Measurements from ENCODE around the gene ECEL1. TPM values are rescaled to one million over a fixed set of nuclear protein-coding genes. Genes with fewer than 3 reads are reported as not detected.

The ECEL1 gene
- total RNA-seq, 4 donors from 2014 or later: 0.10 to 0.39 TPM; not detected in 2

DNA sequence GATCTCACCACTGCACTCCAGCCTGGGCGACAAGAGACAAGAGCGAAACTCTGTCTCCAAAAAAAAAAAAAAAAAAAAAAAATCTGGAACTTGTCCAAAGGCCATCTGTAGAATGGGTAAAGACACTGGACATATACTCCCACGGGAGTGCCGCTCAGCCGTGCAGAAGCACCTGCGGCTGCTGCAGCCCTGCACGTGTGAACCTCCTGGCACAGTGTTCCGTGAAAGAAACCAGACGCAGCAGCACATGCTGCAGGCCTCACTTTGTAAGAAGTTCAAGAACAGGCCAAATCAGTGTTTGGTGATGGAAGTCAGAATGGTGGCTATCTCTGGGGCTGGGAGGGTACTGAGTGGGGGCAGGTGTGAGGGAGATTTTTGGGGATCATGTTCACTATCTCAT is 44.8 kb upstream of the ECEL1 start:
- H3K4me3 ChIP-seq (ENCODE audit: low read depth, poor library complexity, severe bottlenecking): no peak overlapping the region
- TF ChIP-seq CTCF (IDR thresholded peaks at IDR 0.05) (no peak), POLR2A (IDR thresholded peaks at IDR 0.05) (no peak)
- DNase-seq (ENCODE audit: low spot score in 2 of 2): no peak
- 58 to 71% methylated on average over 9 of the region's 9 CpGs for WGBS, 2 donors
- intact Hi-C loops (cut with DNase I; ENCODE audit: low total_unique reads): no loop called here

DNA sequence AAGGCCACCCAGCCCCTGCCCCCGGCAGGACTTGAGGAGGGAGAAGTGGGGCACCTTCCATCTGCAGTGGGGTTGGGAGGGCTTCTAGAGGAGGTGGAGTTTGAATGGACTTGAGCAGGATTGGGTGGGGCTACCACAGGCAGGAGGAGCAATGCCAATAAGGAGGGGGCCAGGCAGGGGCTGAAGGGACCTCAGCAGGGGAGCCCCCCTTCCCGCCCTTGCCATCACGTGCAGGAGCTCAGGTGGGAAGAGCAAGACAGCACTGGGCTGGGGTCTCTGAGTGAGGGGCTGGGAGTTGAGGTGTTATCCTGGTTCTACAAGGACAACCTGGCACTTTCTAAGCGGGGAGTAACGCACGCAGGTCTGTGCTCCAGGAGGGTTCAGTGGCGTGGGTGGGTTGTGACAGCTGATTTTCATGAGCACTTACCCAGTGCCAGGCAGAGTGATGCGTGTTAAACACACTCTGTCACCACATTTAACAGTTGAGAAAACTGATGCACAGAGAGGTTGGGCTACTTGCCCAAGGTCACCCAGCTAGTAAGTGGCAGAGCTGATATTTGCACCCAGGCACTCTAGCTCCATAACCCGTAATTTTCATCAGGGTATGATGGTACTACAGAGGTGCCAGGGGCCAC is 43.1 kb upstream of the ECEL1 start:
- H3K4me3 ChIP-seq (ENCODE audit: low read depth, poor library complexity, severe bottlenecking): no peak overlapping the region
- intact Hi-C loops (cut with DNase I; ENCODE audit: low total_unique reads): no loop called here

DNA sequence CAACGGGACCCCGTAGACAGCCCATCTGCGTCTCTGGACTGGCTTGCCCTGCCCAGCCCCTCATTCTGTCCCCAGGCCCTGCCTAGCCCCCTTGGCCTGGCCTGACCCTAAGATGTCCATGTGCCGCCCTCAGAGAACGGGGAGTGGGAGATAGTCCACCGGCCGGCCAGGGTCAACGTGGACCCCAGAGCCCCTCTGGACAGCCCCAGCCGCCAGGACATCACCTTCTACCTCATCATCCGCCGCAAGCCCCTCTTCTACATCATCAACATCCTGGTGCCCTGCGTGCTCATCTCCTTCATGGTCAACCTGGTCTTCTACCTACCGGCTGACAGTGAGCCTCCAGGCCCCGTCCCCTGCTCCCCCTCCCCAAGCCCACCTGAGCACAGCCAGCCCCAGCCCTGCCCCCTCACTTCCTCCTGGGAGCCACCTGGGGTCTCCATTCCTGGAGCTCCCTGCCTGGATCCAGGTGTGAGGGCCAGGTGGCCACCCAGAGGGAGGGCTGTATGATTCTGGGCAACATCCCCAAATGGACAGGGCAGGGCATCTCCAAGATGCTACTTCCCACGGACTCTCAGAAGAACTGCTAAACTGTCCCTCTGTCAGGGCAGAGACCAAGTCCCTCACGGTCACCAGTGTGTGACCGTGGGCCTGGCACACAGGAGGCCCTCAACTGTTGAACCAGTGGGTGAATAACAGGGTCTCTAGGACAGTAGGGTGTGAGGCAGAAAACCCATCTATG is 42.3 kb upstream of the ECEL1 start:
- WGBS, 2 donors: 84 to 85% methylated on average over 17 of the region's 17 CpGs
- intact Hi-C loops (cut with DNase I; ENCODE audit: low total_unique reads): no loop called here
- H3K4me3 ChIP-seq (ENCODE audit: low read depth, poor library complexity, severe bottlenecking): no peak overlapping the region
- TF ChIP-seq POLR2A (IDR thresholded peaks at IDR 0.05) (no peak), CTCF (IDR thresholded peaks at IDR 0.05) (no peak)
- no peak for DNase-seq (ENCODE audit: low spot score in 2 of 2)

More for the DNA sequence above, 43.1 kb upstream of the ECEL1 start:
- no peak for DNase-seq (ENCODE audit: low spot score in 2 of 2)
- 66 to 67% methylated on average over 9 of the region's 9 CpGs for WGBS, 2 donors
- TF ChIP-seq POLR2A (IDR thresholded peaks at IDR 0.05) (no peak), CTCF (IDR thresholded peaks at IDR 0.05) (no peak)

GRCh38 chr2:232528746-232529460 is 41.3 kb upstream of the ECEL1 start:
- 64 to 73% methylated on average over 11 of the region's 11 CpGs for WGBS, 2 donors
- H3K4me3 ChIP-seq (ENCODE audit: low read depth, poor library complexity, severe bottlenecking): no peak overlapping the region
- intact Hi-C loops (cut with DNase I; ENCODE audit: low total_unique reads): no loop called here

DNA sequence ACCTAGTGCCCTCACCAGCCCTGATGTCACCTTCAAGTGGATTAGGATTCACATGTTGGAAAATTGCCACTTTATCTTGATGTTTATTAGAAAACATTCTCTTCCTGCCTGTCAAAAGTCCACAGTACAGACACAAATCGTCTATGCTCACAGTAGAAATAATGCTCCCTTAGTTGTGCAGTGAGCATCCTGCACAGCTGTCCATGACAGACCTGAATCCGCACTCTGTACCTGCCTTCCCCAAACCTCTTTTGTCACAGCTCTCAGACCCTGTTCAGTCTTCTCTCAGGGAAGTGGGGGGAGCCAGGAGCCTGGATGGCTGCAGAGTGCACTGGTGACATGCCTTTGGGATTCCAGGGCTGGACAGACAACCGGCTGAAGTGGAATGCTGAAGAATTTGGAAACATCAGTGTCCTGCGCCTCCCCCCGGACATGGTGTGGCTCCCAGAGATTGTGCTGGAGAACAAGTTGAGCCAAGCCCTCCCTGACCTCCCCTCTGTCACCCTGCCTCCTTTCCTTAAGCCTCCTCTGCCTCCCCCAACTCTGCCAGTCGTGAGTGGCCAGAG is 40.4 kb upstream of the ECEL1 start:
- H3K4me3 ChIP-seq (ENCODE audit: low read depth, poor library complexity, severe bottlenecking): no peak overlapping the region
- TF ChIP-seq POLR2A (IDR thresholded peaks at IDR 0.05): no peak
- no peak for TF ChIP-seq CTCF (IDR thresholded peaks at IDR 0.05)
- 71 to 73% methylated on average over 6 of the region's 6 CpGs for WGBS, 2 donors
- intact Hi-C loops (cut with DNase I; ENCODE audit: low total_unique reads): no loop called here
- no peak for DNase-seq (ENCODE audit: low spot score in 2 of 2)

More at GRCh38 chr2:232528746-232529460, 41.3 kb upstream of the ECEL1 start:
- TF ChIP-seq CTCF (IDR thresholded peaks at IDR 0.05): no peak
- TF ChIP-seq POLR2A (IDR thresholded peaks at IDR 0.05): no peak
- no peak for DNase-seq (ENCODE audit: low spot score in 2 of 2)
